HG03342 (cell line): ENCODE measurements around the gene RASA1.
A peak's percentile ranks its signal among the peaks of the same experiment; 100 is the strongest.
"Not testable (repeated sequence)": the region's sequence is repeated elsewhere in the genome, so short reads cannot be mapped to it uniquely, and the experiment has no call there.

Experiments used
- ATAC-seq: cut with Tn5 transposase; IDR thresholded peaks from one replicate; pipeline ENCODE4 v1.9.1; 2021; ENCODE audit warnings: mild to moderate bottlenecking, moderate library complexity; ENCODE audit not compliant: unreplicated experiment

The RASA1 gene

GRCh38 chr5:87267574-87268125 lies at the start of gene RASA1:
TSS of gene RASA1 (plus strand) at chr5:87267883. CDS start at chr5:87268452, 569 bp downstream.
- peak; percentile 45 for ATAC-seq

- ATAC-seq: no peak
These were observed 37.9 kb upstream of the RASA1 start for GRCh38 chr5:87229780-87230179.

GRCh38 chr5:87231037-87231808 lies 36.5 kb upstream of the RASA1 start:
- peak; percentile 98 for ATAC-seq

- ATAC-seq: no peak
These were observed 34.5 kb upstream of the RASA1 start for GRCh38 chr5:87233143-87233542.

- ATAC-seq: no peak
These were observed 26.1 kb upstream of the RASA1 start for GRCh38 chr5:87241555-87241954.

GRCh38 chr5:87242242-87242641 lies 25.4 kb upstream of the RASA1 start:
- no peak for ATAC-seq

- ATAC-seq: no peak
These were observed 24.4 kb upstream of the RASA1 start for GRCh38 chr5:87243161-87243844.

- ATAC-seq: no peak
These were observed 22.2 kb upstream of the RASA1 start for GRCh38 chr5:87245451-87245850.

GRCh38 chr5:87246061-87246460 lies 21.6 kb upstream of the RASA1 start:
- ATAC-seq: no peak

- ATAC-seq: no peak
These were observed 15.4 kb upstream of the RASA1 start for GRCh38 chr5:87252283-87252605.

- ATAC-seq: no peak
These were observed 13.6 kb upstream of the RASA1 start for GRCh38 chr5:87254035-87254434.

- no peak for ATAC-seq
These were observed 9.2 kb upstream of the RASA1 start for GRCh38 chr5:87258507-87258906.

GRCh38 chr5:87260604-87261192 lies 7.0 kb upstream of the RASA1 start:
- no peak for ATAC-seq

GRCh38 chr5:87263498-87263897 lies 4.2 kb upstream of the RASA1 start:
- no peak for ATAC-seq

GRCh38 chr5:87266914-87267573 lies 639 bp upstream of the RASA1 start:
- peak; percentile 35 for ATAC-seq

- peak; percentile 52 for ATAC-seq
These were observed 665 bp downstream of the RASA1 start for GRCh38 chr5:87268126-87268969.

- ATAC-seq: no peak
These were observed 1.3 kb downstream of the RASA1 start for GRCh38 chr5:87268970-87269377.

GRCh38 chr5:87270888-87271287 lies 3.2 kb downstream of the RASA1 start:
- not testable (repeated sequence) for ATAC-seq

- no peak for ATAC-seq
These were observed 9.0 kb downstream of the RASA1 start for GRCh38 chr5:87276655-87277054.

GRCh38 chr5:87277279-87277835 lies 9.7 kb downstream of the RASA1 start:
- ATAC-seq: no peak
